Upper lobe of left lung (tissue), 4 donors: ENCODE data around the gene ARID1B.

Experiments
- POLR2A ChIP-seq, 4 donors: fragments of 450-650 bp; IDR thresholded peaks; one replicate each; pipeline ENCODE4 v1.5.1; 2016 to 2017; ENCODE audit warnings: antibody characterized with exemption in 4 of 4, mild to moderate bottlenecking in 2 of 4
- TF ChIP-seq, protein P1 (sequence below), 6 experiments: fragments of 450-650 bp in 4 of 6; fragments of 200-600 bp in 2 of 6; sonication (generic) in 2 of 6; IDR thresholded peaks; one replicate each; pipeline ENCODE4 v1.5.1; 2016 to 2019; ENCODE audit warnings: antibody characterized with exemption in 6 of 6

DNA sequence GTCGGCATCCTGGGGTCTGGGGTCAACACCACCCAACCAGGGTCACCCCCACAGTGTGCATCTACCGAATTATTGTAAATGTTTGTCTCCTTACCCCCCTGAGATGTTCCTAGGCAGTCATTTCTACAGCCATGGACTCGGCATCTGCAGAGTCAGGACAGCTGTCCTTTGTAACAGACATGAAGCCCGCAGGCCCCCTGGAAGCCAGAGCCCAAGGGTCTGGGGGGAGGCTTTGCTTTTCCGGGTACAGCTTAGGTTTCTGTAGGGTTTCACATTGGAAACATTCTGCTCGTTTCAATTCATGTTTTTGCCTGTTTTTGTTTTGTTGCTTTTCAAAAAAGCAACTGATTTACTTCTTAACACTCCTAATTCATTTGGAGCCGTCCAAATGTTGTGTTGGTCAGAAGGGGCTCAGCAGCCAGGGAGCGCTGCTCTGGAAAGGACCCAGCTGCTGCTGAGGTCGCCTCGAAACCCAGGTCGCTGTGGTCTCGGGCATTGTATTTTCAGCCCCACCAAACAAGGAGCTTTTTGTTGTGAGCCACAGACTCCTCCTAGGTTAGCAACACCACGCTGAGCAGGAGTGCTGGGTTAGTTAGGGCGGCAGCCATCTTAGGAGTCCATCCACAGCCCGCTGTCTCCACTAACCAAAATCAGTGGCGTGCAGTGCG lies 385.7 kb downstream of the ARID1B start:
- no peak for TF ChIP-seq POLR2A (IDR thresholded peaks at IDR 0.05)
- TF ChIP-seq, protein P1, sequence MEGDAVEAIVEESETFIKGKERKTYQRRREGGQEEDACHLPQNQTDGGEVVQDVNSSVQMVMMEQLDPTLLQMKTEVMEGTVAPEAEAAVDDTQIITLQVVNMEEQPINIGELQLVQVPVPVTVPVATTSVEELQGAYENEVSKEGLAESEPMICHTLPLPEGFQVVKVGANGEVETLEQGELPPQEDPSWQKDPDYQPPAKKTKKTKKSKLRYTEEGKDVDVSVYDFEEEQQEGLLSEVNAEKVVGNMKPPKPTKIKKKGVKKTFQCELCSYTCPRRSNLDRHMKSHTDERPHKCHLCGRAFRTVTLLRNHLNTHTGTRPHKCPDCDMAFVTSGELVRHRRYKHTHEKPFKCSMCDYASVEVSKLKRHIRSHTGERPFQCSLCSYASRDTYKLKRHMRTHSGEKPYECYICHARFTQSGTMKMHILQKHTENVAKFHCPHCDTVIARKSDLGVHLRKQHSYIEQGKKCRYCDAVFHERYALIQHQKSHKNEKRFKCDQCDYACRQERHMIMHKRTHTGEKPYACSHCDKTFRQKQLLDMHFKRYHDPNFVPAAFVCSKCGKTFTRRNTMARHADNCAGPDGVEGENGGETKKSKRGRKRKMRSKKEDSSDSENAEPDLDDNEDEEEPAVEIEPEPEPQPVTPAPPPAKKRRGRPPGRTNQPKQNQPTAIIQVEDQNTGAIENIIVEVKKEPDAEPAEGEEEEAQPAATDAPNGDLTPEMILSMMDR (IDR thresholded peaks at IDR 0.05), result no peak
